ENCODE results near the gene HIKESHI.

- TF ChIP-seq REST (IDR thresholded peaks at IDR 0.05; ENCODE audit: low read depth) (no peak), CREB1 (IDR thresholded peaks at IDR 0.05; ENCODE audit: low read depth) (no peak), CEBPB (IDR thresholded peaks at IDR 0.05) (no peak), YY1 (IDR thresholded peaks at IDR 0.05; ENCODE audit: low read depth) (no peak), EGR1 (IDR thresholded peaks at IDR 0.05) (no peak), ZBTB7A (IDR thresholded peaks at IDR 0.05; ENCODE audit: low read depth) (no peak), MAX (IDR thresholded peaks at IDR 0.05) (no peak)
- TF ChIP-seq, protein P1, sequence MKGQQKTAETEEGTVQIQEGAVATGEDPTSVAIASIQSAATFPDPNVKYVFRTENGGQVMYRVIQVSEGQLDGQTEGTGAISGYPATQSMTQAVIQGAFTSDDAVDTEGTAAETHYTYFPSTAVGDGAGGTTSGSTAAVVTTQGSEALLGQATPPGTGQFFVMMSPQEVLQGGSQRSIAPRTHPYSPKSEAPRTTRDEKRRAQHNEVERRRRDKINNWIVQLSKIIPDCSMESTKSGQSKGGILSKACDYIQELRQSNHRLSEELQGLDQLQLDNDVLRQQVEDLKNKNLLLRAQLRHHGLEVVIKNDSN (IDR thresholded peaks at IDR 0.05): no peak
These were observed 70.5 kb downstream of the HIKESHI start for GRCh38 chr11:86372586-86372985.
